ENCODE measurements around the gene USP5.
"Not testable (repeated sequence)": the region's sequence is repeated elsewhere in the genome, so short reads cannot be mapped to it uniquely, and the experiment has no call there.

The USP5 gene

DNA sequence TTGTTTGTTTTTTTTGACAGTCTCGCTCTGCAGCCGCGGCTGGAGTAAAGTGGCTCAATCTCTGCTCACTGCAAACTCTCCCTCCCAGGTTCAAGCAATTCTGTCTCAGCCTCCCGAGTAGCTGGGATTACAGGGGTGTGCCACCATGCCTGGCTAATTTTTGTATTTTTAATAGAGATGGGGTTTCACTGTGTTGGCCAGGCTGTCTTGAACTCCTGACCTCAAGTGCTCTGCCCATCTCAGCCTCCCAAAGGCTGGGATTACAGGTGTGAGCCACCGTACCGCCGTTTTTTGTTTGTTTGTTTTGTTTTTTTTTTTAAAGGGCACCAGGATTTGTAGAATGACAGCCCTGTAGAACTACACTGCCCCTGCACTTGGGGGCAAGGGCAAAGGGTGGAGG lies 36.8 kb downstream of the USP5 start:
- DNase-seq (ENCODE audit: low spot score), result not testable (repeated sequence)

DNA sequence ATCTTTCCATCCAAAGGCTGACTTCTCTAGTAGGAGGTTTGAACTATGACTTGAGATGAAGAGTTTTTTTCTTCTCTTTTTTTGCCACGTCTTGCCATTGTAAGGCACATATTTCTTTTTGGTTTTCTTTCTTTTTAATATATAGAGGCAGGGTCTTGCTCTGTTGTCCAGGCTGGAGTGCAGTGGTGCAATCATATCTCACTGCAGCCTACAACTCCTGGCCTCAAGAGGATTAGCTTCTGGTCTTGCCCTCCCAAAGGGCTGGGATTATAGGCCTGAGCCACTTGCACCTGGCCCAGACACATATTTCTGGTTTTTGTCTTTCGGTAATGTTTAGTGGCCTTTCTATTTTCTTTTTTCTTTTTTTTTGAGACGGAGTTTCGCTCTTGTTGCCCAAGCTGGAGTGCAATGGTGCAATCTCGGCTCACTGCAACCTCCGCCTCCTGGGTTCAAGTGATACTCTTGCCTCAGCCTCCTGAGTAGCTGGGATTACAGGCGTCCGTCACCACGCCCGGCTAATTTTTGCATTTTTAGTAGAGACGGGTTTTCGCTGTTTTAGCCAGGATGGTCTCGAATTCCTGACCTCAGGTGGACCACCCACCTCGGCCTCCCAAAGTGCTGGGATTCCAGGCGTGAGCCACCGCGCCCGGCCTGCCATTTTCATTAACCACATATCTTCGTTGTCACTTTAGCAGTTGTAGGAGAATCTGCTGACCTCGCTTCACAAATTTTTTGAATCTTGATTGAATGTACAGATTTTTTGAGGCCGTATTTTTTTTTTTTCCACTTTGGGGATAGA lies 38.0 kb downstream of the USP5 start:
- not testable (repeated sequence) for DNase-seq (ENCODE audit: low spot score)

GRCh38 chr12:6890789-6891645 lies 39.1 kb downstream of the USP5 start:
- peak; percentile 98 for DNase-seq (ENCODE audit: low spot score)

DNA sequence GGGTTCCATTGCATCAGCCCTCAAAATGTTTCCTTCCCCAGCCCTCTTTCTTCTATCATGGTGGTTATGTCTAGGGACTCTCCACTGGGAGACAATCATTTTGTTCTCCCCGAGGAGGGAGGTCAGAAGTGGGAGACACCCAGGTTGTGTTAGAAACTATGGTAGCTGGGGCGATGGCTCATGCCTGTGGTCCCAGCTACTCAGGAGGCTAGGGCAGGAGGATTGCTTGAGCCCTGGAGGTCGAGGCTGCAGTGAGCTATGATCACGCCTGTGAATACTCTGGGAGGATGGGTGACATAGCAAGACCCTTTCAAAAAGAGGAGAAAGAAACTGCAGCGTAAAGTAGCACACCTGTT lies 39.7 kb downstream of the USP5 start:
- no peak for DNase-seq (ENCODE audit: low spot score)

DNA sequence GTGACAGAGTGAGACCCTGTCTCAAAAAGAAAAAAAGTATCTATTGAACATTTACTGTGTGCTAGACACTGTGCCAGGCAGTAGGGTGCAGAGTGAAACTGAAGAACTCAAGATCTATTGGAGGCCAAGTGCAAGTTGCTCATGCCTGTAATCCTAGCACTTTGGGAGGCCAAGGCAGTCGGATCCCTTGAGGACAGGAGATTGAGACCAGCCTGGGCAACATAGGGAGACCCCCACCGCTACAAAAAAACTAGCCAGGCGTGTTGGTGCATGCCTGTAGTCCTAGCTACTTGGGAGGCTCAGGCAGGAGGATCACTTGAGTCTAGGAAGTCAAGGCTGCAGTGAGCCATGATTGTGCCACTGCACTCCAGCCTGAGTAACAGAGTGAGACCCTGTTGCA lies 40.7 kb downstream of the USP5 start:
- not testable (repeated sequence) for DNase-seq (ENCODE audit: low spot score)

DNA sequence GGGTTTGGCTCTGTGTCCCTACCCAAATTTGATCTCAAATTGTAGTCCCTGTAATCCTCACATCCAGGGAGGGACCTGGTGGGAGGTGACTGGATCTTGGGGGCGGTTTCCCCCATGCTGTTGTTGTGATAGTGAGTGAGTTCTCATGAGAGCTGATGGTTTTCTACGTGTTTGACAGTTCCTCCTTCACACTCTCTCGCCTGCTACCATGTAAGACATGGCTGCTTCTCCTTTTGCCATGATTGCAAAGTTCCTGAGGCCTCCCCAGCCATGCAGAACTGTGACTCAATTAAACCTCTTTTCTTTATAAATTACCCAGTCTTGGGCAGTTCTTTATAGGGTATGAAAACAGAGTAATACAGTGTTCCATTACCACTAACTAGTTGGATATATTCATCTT lies 42.4 kb downstream of the USP5 start:
- no peak for DNase-seq (ENCODE audit: low spot score)

- no peak for DNase-seq (ENCODE audit: low spot score)
Measured at GRCh38 chr12:6896846-6897435, 45.0 kb downstream of the USP5 start.

DNA sequence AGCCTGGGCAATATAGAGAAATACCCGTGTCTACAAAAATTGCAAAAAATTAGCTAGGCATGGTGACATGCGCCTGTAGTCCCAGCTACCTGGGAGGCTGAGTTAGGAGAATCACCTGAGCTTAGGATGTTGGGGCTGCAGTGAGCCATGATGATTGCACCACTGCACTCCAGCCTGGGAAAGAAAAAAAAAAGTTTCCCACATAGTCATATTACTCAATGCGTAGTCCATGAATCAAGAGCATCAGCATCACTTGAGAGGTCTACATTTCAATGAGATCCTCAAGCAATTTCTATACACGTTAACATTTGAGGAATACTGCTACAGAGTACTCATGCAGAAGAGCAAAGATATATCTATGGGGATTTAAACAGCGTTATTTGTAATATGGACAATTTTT lies 47.5 kb downstream of the USP5 start:
- no peak for DNase-seq (ENCODE audit: low spot score)

DNA sequence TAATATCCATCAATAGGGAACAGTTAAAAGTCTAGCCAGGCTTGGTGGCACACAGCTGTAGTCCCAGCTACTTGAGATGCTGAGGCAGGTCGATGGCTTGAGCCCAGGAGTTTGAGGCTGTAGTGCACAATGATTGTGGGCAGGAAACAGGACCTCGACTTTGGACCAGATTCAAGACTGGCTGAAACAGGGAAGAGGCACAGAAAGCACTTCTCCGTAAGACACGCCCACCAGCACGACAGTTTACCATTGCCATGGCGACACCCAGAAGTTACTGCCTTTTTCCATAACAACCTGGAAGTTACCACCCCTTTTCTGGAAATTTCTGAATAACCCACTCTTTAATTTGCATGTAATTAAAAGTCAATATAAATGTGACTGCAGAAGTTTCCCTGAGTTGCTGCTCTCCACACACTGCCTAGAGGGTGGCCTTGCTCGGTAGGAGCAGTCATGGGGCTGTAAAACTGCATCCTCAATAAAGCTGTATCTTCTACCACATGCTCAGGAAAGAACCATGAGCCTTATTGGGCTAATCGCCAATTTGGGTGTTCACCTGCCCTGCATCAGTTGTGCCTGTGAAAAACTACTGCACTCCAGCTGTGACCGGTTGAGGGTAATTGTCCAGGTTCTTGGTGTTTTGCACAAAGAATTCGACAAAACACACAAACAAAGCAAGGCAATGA lies 48.0 kb downstream of the USP5 start:
- peak; percentile 34 for DNase-seq (ENCODE audit: low spot score)

- no peak for DNase-seq (ENCODE audit: low spot score)
Measured at GRCh38 chr12:6902448-6902847, 50.5 kb downstream of the USP5 start.

- peak; percentile 76 for DNase-seq (ENCODE audit: low spot score)
Measured at GRCh38 chr12:6903722-6904121, 51.8 kb downstream of the USP5 start.

- peak; percentile 95 for DNase-seq (ENCODE audit: low spot score)
Measured at GRCh38 chr12:6904280-6905276, 52.6 kb downstream of the USP5 start, which contains the start of gene LRRC23. TSS of gene LRRC23 (plus strand) at chr12:6904822. CDS start at chr12:6905634, 812 bp downstream.

DNA sequence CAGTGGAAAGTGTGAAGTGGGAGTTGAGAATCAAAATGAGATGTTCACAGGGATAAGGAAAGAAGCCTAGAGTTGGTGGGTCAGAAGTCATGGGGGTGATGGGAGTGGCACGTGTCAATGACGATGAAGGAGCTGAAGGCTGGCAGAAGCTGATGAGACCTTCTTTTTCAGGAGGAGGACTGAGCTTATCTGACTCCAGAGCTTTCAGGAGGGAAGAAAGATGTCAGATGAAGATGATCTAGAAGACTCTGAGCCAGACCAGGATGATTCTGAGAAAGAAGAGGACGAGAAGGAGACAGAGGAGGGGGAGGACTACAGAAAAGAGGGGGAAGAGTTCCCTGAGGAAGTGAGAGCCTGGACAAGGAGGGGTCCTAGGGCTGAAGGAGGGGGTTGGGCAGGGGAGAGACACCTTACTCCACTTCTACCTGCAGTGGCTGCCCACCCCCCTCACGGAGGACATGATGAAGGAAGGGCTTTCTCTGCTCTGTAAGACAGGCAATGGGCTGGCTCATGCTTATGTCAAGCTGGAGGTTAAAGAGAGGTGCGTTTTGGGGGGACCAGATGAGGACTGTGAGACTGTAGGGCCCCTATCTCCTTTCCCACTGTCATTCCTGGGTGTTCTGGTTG lies 53.6 kb downstream of the USP5 start:
- no peak for DNase-seq (ENCODE audit: low spot score)

DNA sequence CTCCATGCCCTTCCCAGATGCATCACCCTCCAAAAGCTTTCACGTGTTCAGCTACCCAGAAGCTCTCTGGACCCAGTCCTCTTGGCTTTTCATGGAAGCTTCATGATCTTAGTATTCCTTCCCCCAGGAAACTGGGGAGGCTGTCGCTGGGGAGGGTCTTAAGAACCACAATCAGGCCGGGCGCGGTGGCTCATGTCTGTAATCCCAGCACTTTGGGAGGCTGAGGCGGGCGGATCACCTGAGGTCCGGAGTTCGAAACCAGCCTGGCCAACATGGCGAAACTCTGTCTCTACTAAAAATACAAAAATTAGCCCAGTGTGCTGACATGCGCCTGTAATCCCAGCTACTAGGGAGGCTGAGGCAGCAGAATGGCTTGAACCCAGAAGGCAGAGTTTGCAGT lies 56.2 kb downstream of the USP5 start:
- DNase-seq (ENCODE audit: low spot score), result not testable (repeated sequence)

GRCh38 chr12:6909421-6910145 lies 57.6 kb downstream of the USP5 start:
- DNase-seq (ENCODE audit: low spot score), result no peak

GRCh38 chr12:6912164-6912935 lies 60.4 kb downstream of the USP5 start:
- DNase-seq (ENCODE audit: low spot score), result no peak

DNA sequence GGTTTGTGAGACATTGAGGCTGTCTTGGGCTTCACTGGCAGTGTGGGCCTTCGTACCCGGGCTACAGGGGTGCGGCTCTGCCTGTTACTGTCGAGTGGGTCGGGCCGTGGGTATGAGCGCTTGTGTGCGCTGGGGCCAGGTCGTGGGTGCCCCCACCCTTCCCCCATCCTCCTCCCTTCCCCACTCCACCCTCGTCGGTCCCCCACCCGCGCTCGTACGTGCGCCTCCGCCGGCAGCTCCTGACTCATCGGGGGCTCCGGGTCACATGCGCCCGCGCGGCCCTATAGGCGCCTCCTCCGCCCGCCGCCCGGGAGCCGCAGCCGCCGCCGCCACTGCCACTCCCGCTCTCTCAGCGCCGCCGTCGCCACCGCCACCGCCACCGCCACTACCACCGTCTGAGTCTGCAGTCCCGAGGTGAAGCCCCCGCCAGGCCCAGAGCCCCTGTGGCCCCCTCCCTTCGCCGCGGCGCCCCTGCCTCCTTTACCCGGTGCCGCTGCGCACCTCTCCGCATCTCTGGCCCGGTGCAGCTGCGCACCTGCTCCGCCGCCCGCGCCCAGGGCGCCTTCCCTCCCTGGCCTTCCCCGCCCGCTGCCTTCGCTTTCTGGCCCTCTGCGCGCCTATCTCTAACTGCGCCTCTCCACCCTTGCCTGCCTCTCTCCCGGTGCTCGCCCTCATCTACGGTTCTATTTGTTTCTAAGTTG lies 62.4 kb downstream of the USP5 start, which contains the start of gene ENO2:
ENO2 (plus strand) TSS at position 335 of the 701 bp plus-strand sequence. CDS start 1,253 bp downstream, outside the sequence.
- DNase-seq (ENCODE audit: low spot score), result peak; percentile 78

Measured in SW480 (cell line).